Ishikawa (cell line): ENCODE results near the gene UBL4A.
A peak's percentile ranks its signal among the peaks of the same experiment; 100 is the strongest.

Experiments
- CEBPB ChIP-seq: IDR thresholded peaks from 2 replicates; pipeline ENCODE4 v1.6.1; 2012
- CREB1 ChIP-seq: IDR thresholded peaks from 2 replicates; pipeline ENCODE4 v1.6.1; 2012; ENCODE audit warnings: low read depth
- EGR1 ChIP-seq: IDR thresholded peaks from 2 replicates; pipeline ENCODE4 v1.6.1; 2012
- EP300 ChIP-seq: IDR thresholded peaks from 2 replicates; pipeline ENCODE4 v1.6.1; 2012; ENCODE audit warnings: borderline replicate concordance
- FOXM1 ChIP-seq: IDR thresholded peaks from 2 replicates; pipeline ENCODE4 v1.6.1; 2012; ENCODE audit warnings: low read depth, borderline replicate concordance
- NFIC ChIP-seq: IDR thresholded peaks from 2 replicates; pipeline ENCODE4 v1.6.1; 2012
- RAD21 ChIP-seq: IDR thresholded peaks from 2 replicates; pipeline ENCODE4 v1.6.1; 2012; ENCODE audit warnings: low read depth
- TAF1 ChIP-seq: IDR thresholded peaks from 2 replicates; pipeline ENCODE4 v1.6.1; 2012; ENCODE audit warnings: low read depth, mild to moderate bottlenecking
- TCF12 ChIP-seq: IDR thresholded peaks from 2 replicates; pipeline ENCODE4 v1.6.1; 2012; ENCODE audit warnings: low read depth
- USF1 ChIP-seq: IDR thresholded peaks from 2 replicates; pipeline ENCODE4 v1.6.1; 2012
- YY1 ChIP-seq: IDR thresholded peaks from 2 replicates; pipeline ENCODE4 v1.6.1; 2012; ENCODE audit warnings: low read depth
- ZBTB7A ChIP-seq: IDR thresholded peaks from 2 replicates; pipeline ENCODE4 v1.6.1; 2012; ENCODE audit warnings: low read depth
- TF ChIP-seq, protein P1 (sequence below): IDR thresholded peaks from 2 replicates; pipeline ENCODE4 v1.6.1; 2012

UBL4A gene

GRCh38 chrX:154440623-154441357 lies 45.6 kb downstream of the UBL4A start:
- TF ChIP-seq EP300 (no peak), ZBTB7A (no peak), USF1 (no peak), RAD21 (no peak)

DNA sequence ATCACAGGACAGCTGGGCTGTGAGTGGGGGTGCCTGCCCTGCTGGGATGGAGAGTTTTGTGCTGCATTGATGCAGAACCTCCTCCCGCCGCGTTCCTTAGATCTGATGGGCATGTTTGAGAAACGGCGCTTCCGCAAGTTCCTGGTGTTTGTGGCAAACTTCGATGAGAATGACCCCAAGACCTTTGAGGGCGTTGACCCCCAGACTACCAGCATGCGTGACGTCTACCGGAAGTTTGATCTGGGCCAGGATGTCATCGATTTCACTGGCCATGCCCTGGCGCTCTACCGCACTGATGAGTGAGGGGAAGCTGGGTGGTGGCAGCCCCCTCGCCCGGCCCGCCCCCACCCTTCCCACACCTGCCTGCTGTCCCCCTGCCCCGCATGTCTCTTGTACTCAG lies 46.6 kb downstream of the UBL4A start:
- no peak for TF ChIP-seq TAF1
- no peak for TF ChIP-seq ZBTB7A
- TF ChIP-seq TCF12, result no peak
- TF ChIP-seq, protein P1, sequence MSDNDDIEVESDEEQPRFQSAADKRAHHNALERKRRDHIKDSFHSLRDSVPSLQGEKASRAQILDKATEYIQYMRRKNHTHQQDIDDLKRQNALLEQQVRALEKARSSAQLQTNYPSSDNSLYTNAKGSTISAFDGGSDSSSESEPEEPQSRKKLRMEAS, result no peak
- no peak for TF ChIP-seq RAD21
- no peak for TF ChIP-seq EGR1
- no peak for TF ChIP-seq NFIC

- no peak for TF ChIP-seq NFIC
- no peak for TF ChIP-seq RAD21
Measured at GRCh38 chrX:154437971-154438893, 48.2 kb downstream of the UBL4A start.

GRCh38 chrX:154436983-154437752 lies 49.2 kb downstream of the UBL4A start, which contains the start of gene GDI1:
GDI1 (plus strand) TSS chrX:154437154; CDS start chrX:154437255, 101 bp downstream.
- TF ChIP-seq EP300 (peak; percentile 20; the same call in 1 of the 2 replicates), ZBTB7A (no peak), YY1 (peak; percentile 90), TAF1 (peak; percentile 69; the same call in 1 of the 2 replicates)

DNA sequence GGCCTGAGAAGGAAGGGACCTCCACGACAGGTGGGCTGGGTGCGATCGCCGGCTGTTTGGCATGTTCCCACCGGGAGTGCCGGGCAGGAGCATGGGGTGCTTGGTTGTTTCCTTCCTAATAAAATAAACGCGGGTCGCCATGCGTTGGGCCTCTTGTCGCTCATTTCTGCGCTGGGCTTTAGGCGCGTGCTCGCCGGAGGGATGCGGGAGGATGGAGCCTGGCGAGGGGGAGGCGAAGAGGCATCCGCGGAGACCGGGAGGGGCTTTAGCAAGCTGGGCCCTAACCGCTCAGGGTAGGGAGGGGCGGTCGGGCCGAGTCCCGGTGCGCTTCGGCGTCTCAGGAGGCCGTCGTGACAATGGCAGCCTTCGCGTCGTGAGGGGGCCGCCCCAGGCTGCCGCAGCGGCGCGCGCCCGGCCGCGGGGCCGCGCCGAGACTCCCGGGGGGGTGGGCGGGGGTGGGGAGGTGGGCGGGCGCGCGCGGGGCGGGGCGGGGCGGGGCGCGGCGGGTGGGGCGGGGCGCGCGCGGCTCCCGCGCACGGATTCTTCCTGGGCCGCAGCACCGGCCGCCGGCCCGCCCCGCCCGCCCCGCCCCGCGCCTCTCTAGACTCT lies 49.9 kb downstream of the UBL4A start:
- TF ChIP-seq ZBTB7A (no peak), USF1 (no peak), TAF1 (no peak), TCF12 (no peak), YY1 (no peak), RAD21 (no peak), EGR1 (no peak), CEBPB (no peak), CREB1 (no peak), FOXM1 (no peak), NFIC (no peak)
- TF ChIP-seq, protein P1, result no peak

- TF ChIP-seq CEBPB (no peak), YY1 (no peak), EP300 (no peak), NFIC (no peak), USF1 (no peak), RAD21 (no peak), EGR1 (no peak), TCF12 (no peak)
- TF ChIP-seq, protein P1, result no peak
Measured at GRCh38 chrX:154435171-154435733, 51.2 kb downstream of the UBL4A start.

- TF ChIP-seq FOXM1, result no peak
- no peak for TF ChIP-seq NFIC
- TF ChIP-seq, protein P1, result no peak
- TF ChIP-seq CEBPB, result no peak
- no peak for TF ChIP-seq CREB1
- TF ChIP-seq RAD21, result no peak
- TF ChIP-seq EP300, result no peak
- TF ChIP-seq ZBTB7A, result no peak
Measured at GRCh38 chrX:154434394-154435168, 51.8 kb downstream of the UBL4A start.
